IPS DF 19.7 (cell line): ENCODE results near the gene CPSF7.

Source experiments
- DNase-seq: peaks from one replicate; pipeline ENCODE4 v3.0.0-alpha.2; 2013; ENCODE audit warnings: low read depth, low spot score

Gene CPSF7

GRCh38 chr11:61357233-61357893, 72.4 kb downstream of the CPSF7 start:
- no peak for DNase-seq

GRCh38 chr11:61356706-61357105, 73.1 kb downstream of the CPSF7 start:
- DNase-seq: no peak

GRCh38 chr11:61354208-61354607, 75.6 kb downstream of the CPSF7 start:
- no peak for DNase-seq

- DNase-seq: no peak
Observed at GRCh38 chr11:61353131-61354067, 76.4 kb downstream of the CPSF7 start.
